ENCODE data around the gene DEPDC5. TPM values are rescaled to one million over a fixed set of nuclear protein-coding genes. Genes with fewer than 3 reads are reported as not detected.

DEPDC5 gene
- total RNA-seq, 1 donor from 2014 or later, result 37.1 TPM

DNA sequence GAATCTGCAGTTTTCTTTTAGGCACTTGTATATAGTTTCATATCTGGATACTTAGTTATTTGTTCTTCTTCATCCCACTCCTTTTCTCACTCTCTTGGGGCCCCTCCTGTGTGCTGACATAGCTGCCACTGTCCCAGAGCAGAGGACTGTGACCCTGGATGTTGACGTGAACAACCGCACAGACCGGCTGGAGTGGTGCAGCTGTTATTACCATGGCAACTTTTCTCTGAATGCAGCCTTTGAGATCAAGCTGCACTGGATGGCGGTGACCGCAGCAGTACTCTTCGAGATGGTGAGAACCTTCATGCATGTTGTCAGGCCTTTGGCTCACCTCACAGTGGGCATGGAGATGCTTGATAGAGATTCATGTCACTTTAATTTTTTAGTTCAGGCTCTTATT is 139.6 kb downstream of the DEPDC5 start:
- Mint-ChIP-seq H3K9me3 (no peaks in the 10 kb centered on the region), H3K36me3 (peaks cover 15% of the 10 kb centered on the region), H3K4me1 (peaks cover 47% of the 10 kb centered on the region), H3K27ac (peak overlapping the region; percentile 94), H3K4me3 (peak overlapping the region; percentile 59), H3K27me3 (ENCODE audit: insufficient read depth, low read depth) (no peaks in the 10 kb centered on the region)
- Histone ChIP-seq H3K27ac (no peak overlapping the region), H3K4me3 (no peak overlapping the region), H3K36me3 (no peaks in the 10 kb centered on the region), H3K27me3 (no peaks in the 10 kb centered on the region), H3K4me2 (no peak overlapping the region), H2AFZ (replicated peaks) (no peak overlapping the region), H4K20me1 (ENCODE audit: low read depth) (no peaks in the 10 kb centered on the region), H3K4me1 (peaks cover 8% of the 10 kb centered on the region), H3F3A (ENCODE audit: low read depth) (peaks cover 4% of the 10 kb centered on the region), H3K79me2 (ENCODE audit: low read depth) (no peaks in the 10 kb centered on the region), H3K9ac (no peak overlapping the region), H3K9me3 (ENCODE audit: low read depth) (no peaks in the 10 kb centered on the region)
- no peak for TF ChIP-seq EZH2 (IDR thresholded peaks at IDR 0.05)
- no peak for TF ChIP-seq EZH2phosphoT487 (IDR thresholded peaks at IDR 0.05)
- TF ChIP-seq, protein P1, sequence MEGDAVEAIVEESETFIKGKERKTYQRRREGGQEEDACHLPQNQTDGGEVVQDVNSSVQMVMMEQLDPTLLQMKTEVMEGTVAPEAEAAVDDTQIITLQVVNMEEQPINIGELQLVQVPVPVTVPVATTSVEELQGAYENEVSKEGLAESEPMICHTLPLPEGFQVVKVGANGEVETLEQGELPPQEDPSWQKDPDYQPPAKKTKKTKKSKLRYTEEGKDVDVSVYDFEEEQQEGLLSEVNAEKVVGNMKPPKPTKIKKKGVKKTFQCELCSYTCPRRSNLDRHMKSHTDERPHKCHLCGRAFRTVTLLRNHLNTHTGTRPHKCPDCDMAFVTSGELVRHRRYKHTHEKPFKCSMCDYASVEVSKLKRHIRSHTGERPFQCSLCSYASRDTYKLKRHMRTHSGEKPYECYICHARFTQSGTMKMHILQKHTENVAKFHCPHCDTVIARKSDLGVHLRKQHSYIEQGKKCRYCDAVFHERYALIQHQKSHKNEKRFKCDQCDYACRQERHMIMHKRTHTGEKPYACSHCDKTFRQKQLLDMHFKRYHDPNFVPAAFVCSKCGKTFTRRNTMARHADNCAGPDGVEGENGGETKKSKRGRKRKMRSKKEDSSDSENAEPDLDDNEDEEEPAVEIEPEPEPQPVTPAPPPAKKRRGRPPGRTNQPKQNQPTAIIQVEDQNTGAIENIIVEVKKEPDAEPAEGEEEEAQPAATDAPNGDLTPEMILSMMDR (IDR thresholded peaks at IDR 0.05), result no peak
- no peak for DNase-seq (ENCODE audit: low spot score)

DNA sequence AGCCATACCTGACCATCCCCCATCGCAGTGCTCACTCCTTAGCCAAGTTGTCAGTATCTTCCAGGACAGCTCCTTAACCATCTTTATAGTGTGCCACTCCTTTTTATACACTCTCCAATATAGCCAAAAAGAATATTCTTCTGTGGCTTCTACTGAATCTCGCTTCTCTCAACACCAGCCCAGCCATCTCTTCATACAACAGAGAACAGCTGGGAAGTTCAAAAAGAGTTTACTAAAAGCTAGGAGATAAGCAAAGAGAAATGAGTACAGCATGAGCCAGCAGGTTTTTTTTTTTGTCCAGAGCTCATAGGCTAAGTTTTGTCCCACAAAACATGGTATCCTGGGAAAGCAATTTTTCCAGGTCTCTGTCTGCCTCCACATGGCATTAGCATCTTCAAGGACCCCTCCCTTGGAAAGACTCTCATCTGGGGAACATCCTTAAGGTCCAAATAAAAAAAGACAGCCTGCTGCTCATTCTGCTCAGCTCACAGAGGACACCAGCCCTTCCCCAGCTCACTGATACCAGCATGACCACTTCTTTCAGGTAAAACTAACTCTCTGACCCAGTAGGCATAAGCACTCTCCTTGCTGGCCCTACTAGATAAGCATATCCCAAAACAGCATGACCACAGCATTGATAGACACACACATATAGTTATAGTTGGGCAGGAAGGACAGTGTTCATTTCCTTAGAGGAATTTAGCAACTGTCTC is 141.7 kb downstream of the DEPDC5 start:
- Histone ChIP-seq H3K4me3 (no peak overlapping the region), H3K27ac (no peak overlapping the region), H3K79me2 (ENCODE audit: low read depth) (no peaks in the 10 kb centered on the region), H2AFZ (replicated peaks) (no peak overlapping the region), H3K9ac (no peak overlapping the region), H3K36me3 (no peaks in the 10 kb centered on the region), H3K4me1 (peaks cover 8% of the 10 kb centered on the region), H3K27me3 (no peaks in the 10 kb centered on the region), H4K20me1 (ENCODE audit: low read depth) (no peaks in the 10 kb centered on the region), H3K9me3 (ENCODE audit: low read depth) (no peaks in the 10 kb centered on the region), H3F3A (ENCODE audit: low read depth) (peaks cover 4% of the 10 kb centered on the region), H3K4me2 (no peak overlapping the region)
- peaks cover 6% of the 10 kb centered on the region for H3K36me3 Mint-ChIP-seq
- H3K27me3 Mint-ChIP-seq (ENCODE audit: insufficient read depth, low read depth), result no peaks in the 10 kb centered on the region
- H3K4me1 Mint-ChIP-seq, result peaks cover 61% of the 10 kb centered on the region
- TF ChIP-seq EZH2 (IDR thresholded peaks at IDR 0.05) (no peak), EZH2phosphoT487 (IDR thresholded peaks at IDR 0.05) (no peak)
- TF ChIP-seq, protein P1 (IDR thresholded peaks at IDR 0.05), result no peak
- no peak for DNase-seq (ENCODE audit: low spot score)
- H3K27ac Mint-ChIP-seq, result peak overlapping the region; percentile 90
- no peak overlapping the region for H3K4me3 Mint-ChIP-seq
- H3K9me3 Mint-ChIP-seq, result no peaks in the 10 kb centered on the region

DNA sequence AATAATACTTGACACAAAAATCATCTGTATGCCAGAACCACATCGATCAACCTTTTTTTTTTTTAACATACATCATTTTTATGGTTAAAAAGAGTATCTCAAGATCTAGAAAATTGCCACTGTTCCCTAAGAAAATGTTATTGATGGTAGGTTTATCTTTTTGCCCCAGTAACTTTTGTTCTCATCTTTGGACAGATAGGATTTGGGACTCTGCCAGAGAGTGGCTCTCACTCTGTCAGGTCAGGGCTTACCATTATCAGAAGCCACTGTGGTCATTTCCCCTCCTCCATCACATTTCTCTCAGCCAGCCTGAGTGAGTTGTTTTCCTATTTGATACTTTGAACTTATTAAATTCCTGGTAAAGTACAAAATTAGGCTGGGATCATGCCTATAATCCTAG is 142.7 kb downstream of the DEPDC5 start:
- H3K27me3 ChIP-seq, result no peaks in the 10 kb centered on the region
- no peaks in the 10 kb centered on the region for H3K79me2 ChIP-seq (ENCODE audit: low read depth)
- no peak overlapping the region for H3K4me2 ChIP-seq
- H3K4me1 ChIP-seq, result peaks cover 4% of the 10 kb centered on the region
- H3K9ac ChIP-seq, result no peak overlapping the region
- Mint-ChIP-seq H3K4me1 (peaks cover 54% of the 10 kb centered on the region), H3K36me3 (peaks cover 6% of the 10 kb centered on the region), H3K27ac (no peak overlapping the region), H3K4me3 (no peak overlapping the region), H3K9me3 (no peaks in the 10 kb centered on the region), H3K27me3 (ENCODE audit: insufficient read depth, low read depth) (no peaks in the 10 kb centered on the region)
- no peak overlapping the region for H2AFZ ChIP-seq (replicated peaks)
- TF ChIP-seq EZH2phosphoT487 (IDR thresholded peaks at IDR 0.05) (no peak), EZH2 (IDR thresholded peaks at IDR 0.05) (no peak)
- TF ChIP-seq, protein P1 (IDR thresholded peaks at IDR 0.05), result no peak
- H3K36me3 ChIP-seq, result no peaks in the 10 kb centered on the region
- no peak for DNase-seq (ENCODE audit: low spot score)
- no peaks in the 10 kb centered on the region for H3K9me3 ChIP-seq (ENCODE audit: low read depth)
- H3K27ac ChIP-seq, result no peak overlapping the region
- no peaks in the 10 kb centered on the region for H3F3A ChIP-seq (ENCODE audit: low read depth)
- no peaks in the 10 kb centered on the region for H4K20me1 ChIP-seq (ENCODE audit: low read depth)
- H3K4me3 ChIP-seq, result no peak overlapping the region

Data from neural progenitor cell (in vitro differentiated cells).